Measurements from ENCODE around the gene ACAP2. TPM values are rescaled to one million over a fixed set of nuclear protein-coding genes. Genes with fewer than 3 reads are reported as not detected.

ACAP2 gene
- total RNA-seq, 1 donor from 2014 or later = 46.0 TPM

- Mint-ChIP-seq H3K27me3 (ENCODE audit: low read depth, unreplicated experiment) (peaks cover 3% of the 10 kb centered on the region), H3K27ac (ENCODE audit: unreplicated experiment) (no peak overlapping the region), H3K4me1 (ENCODE audit: low read depth, unreplicated experiment) (peaks cover 11% of the 10 kb centered on the region), H3K36me3 (ENCODE audit: low read depth, unreplicated experiment) (peaks cover 2% of the 10 kb centered on the region), H3K4me3 (ENCODE audit: unreplicated experiment) (no peak overlapping the region), H3K9me3 (ENCODE audit: unreplicated experiment) (no peaks in the 10 kb centered on the region)
- DNase-seq (ENCODE audit: low read depth) (no peak), FAIRE-seq (no peak)
- H3K79me2 ChIP-seq (ENCODE audit: insufficient read depth, low read length) = peaks cover 68% of the 10 kb centered on the region
- no peak overlapping the region for H3K27ac ChIP-seq (ENCODE audit: low read depth, low read length)
- no peak overlapping the region for H3K4me3 ChIP-seq (ENCODE audit: insufficient read depth, low read depth, low read length)
- no peaks in the 10 kb centered on the region for H3K36me3 ChIP-seq (ENCODE audit: insufficient read depth, low read length)
- no peak overlapping the region for H3K4me2 ChIP-seq (ENCODE audit: low read length)
- peaks cover 2% of the 10 kb centered on the region for H4K20me1 ChIP-seq (ENCODE audit: insufficient read depth, low read length)
- H3K9me3 ChIP-seq (ENCODE audit: insufficient read depth, low read depth, low read length) = no peaks in the 10 kb centered on the region
- H3K27me3 ChIP-seq (ENCODE audit: insufficient read depth, low read length) = no peaks in the 10 kb centered on the region
- H3K9ac ChIP-seq (ENCODE audit: low read length) = no peak overlapping the region
- no peak overlapping the region for H2AFZ ChIP-seq (ENCODE audit: low read depth, low read length)
- peaks cover 20% of the 10 kb centered on the region for H3K4me1 ChIP-seq (ENCODE audit: insufficient read depth, low read length)
- TF ChIP-seq, protein P1, sequence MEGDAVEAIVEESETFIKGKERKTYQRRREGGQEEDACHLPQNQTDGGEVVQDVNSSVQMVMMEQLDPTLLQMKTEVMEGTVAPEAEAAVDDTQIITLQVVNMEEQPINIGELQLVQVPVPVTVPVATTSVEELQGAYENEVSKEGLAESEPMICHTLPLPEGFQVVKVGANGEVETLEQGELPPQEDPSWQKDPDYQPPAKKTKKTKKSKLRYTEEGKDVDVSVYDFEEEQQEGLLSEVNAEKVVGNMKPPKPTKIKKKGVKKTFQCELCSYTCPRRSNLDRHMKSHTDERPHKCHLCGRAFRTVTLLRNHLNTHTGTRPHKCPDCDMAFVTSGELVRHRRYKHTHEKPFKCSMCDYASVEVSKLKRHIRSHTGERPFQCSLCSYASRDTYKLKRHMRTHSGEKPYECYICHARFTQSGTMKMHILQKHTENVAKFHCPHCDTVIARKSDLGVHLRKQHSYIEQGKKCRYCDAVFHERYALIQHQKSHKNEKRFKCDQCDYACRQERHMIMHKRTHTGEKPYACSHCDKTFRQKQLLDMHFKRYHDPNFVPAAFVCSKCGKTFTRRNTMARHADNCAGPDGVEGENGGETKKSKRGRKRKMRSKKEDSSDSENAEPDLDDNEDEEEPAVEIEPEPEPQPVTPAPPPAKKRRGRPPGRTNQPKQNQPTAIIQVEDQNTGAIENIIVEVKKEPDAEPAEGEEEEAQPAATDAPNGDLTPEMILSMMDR (IDR thresholded peaks at IDR 0.05; ENCODE audit: insufficient read depth, low read depth, low read length) = no peak
- no peak for TF ChIP-seq EZH2 (IDR thresholded peaks at IDR 0.05; ENCODE audit: insufficient read depth, low read length)
Measured at GRCh38 chr3:195256639-195257453, 186.0 kb downstream of the ACAP2 start.

GRCh38 chr3:195255571-195256501, 187.0 kb downstream of the ACAP2 start:
- peaks cover 20% of the 10 kb centered on the region for H3K4me1 ChIP-seq (ENCODE audit: insufficient read depth, low read length)
- H4K20me1 ChIP-seq (ENCODE audit: insufficient read depth, low read length) = peaks cover 10% of the 10 kb centered on the region
- H3K9ac ChIP-seq (ENCODE audit: low read length) = no peak overlapping the region
- H3K4me3 Mint-ChIP-seq (ENCODE audit: unreplicated experiment) = no peak overlapping the region
- FAIRE-seq (no peak), DNase-seq (ENCODE audit: low read depth) (no peak)
- H3K27me3 Mint-ChIP-seq (ENCODE audit: low read depth, unreplicated experiment) = peaks cover 3% of the 10 kb centered on the region
- H3K27ac Mint-ChIP-seq (ENCODE audit: unreplicated experiment) = no peak overlapping the region
- H3K36me3 Mint-ChIP-seq (ENCODE audit: low read depth, unreplicated experiment) = peaks cover 2% of the 10 kb centered on the region
- no peak overlapping the region for H3K27ac ChIP-seq (ENCODE audit: low read depth, low read length)
- H3K9me3 Mint-ChIP-seq (ENCODE audit: unreplicated experiment) = no peaks in the 10 kb centered on the region
- H3K4me2 ChIP-seq (ENCODE audit: low read length) = no peak overlapping the region
- H3K36me3 ChIP-seq (ENCODE audit: insufficient read depth, low read length) = no peaks in the 10 kb centered on the region
- H2AFZ ChIP-seq (ENCODE audit: low read depth, low read length) = no peak overlapping the region
- TF ChIP-seq EZH2 (IDR thresholded peaks at IDR 0.05; ENCODE audit: insufficient read depth, low read length) = no peak
- TF ChIP-seq, protein P1 (IDR thresholded peaks at IDR 0.05; ENCODE audit: insufficient read depth, low read depth, low read length) = no peak
- H3K4me1 Mint-ChIP-seq (ENCODE audit: low read depth, unreplicated experiment) = peaks cover 12% of the 10 kb centered on the region
- peaks cover 70% of the 10 kb centered on the region for H3K79me2 ChIP-seq (ENCODE audit: insufficient read depth, low read length)
- no peaks in the 10 kb centered on the region for H3K9me3 ChIP-seq (ENCODE audit: insufficient read depth, low read depth, low read length)
- no peaks in the 10 kb centered on the region for H3K27me3 ChIP-seq (ENCODE audit: insufficient read depth, low read length)
- H3K4me3 ChIP-seq (ENCODE audit: insufficient read depth, low read depth, low read length) = no peak overlapping the region
